ENCODE measurements around the gene CACNG8.

CACNG8 gene

GRCh38 chr19:53989600-53990533 is 27.1 kb downstream of the CACNG8 start:
- DNase-seq (ENCODE audit: low read depth): no peak
- H3K4me3 ChIP-seq (ENCODE audit: low read depth, low read length): no peak overlapping the region

GRCh38 chr19:53991224-53992113 is 28.7 kb downstream of the CACNG8 start, which contains the start of gene CACNG6:
CACNG6 (plus strand) TSS chr19:53991637; CDS start chr19:53992878, 1,241 bp downstream.
- H3K4me3 ChIP-seq (ENCODE audit: low read depth, low read length): peak within 1 kb of the TSS; percentile 33
- no peak for DNase-seq (ENCODE audit: low read depth)

- DNase-seq (ENCODE audit: low read depth): no peak
- no peak overlapping the region for H3K4me3 ChIP-seq (ENCODE audit: low read depth, low read length)
These were observed 29.5 kb downstream of the CACNG8 start for GRCh38 chr19:53992211-53992610.

- no peak overlapping the region for H3K4me3 ChIP-seq (ENCODE audit: low read depth, low read length)
- no peak for DNase-seq (ENCODE audit: low read depth)
These were observed 30.1 kb downstream of the CACNG8 start for GRCh38 chr19:53992815-53993214.

GRCh38 chr19:53993448-53993847 is 30.7 kb downstream of the CACNG8 start:
- no peak overlapping the region for H3K4me3 ChIP-seq (ENCODE audit: low read depth, low read length)

GRCh38 chr19:53994811-53995210 is 32.1 kb downstream of the CACNG8 start:
- no peak overlapping the region for H3K4me3 ChIP-seq (ENCODE audit: low read depth, low read length)
- DNase-seq (ENCODE audit: low read depth): no peak

More at GRCh38 chr19:53993448-53993847, 30.7 kb downstream of the CACNG8 start:
- no peak for DNase-seq (ENCODE audit: low read depth)

GRCh38 chr19:53998223-53998622 is 35.5 kb downstream of the CACNG8 start:
- DNase-seq (ENCODE audit: low read depth): no peak
- no peak overlapping the region for H3K4me3 ChIP-seq (ENCODE audit: low read depth, low read length)

GRCh38 chr19:53999694-54000093 is 37.0 kb downstream of the CACNG8 start:
- DNase-seq (ENCODE audit: low read depth): no peak
- no peak overlapping the region for H3K4me3 ChIP-seq (ENCODE audit: low read depth, low read length)

- H3K4me3 ChIP-seq (ENCODE audit: low read depth, low read length): no peak overlapping the region
- no peak for DNase-seq (ENCODE audit: low read depth)
These were observed 38.8 kb downstream of the CACNG8 start for GRCh38 chr19:54001496-54001895.

- no peak for DNase-seq (ENCODE audit: low read depth)
- H3K4me3 ChIP-seq (ENCODE audit: low read depth, low read length): no peak overlapping the region
These were observed 40.0 kb downstream of the CACNG8 start for GRCh38 chr19:54002495-54003315.

- DNase-seq (ENCODE audit: low read depth): no peak
- H3K4me3 ChIP-seq (ENCODE audit: low read depth, low read length): no peak overlapping the region
These were observed 46.7 kb downstream of the CACNG8 start for GRCh38 chr19:54009440-54009839.

GRCh38 chr19:54010474-54010873 is 47.7 kb downstream of the CACNG8 start:
- no peak for DNase-seq (ENCODE audit: low read depth)
- H3K4me3 ChIP-seq (ENCODE audit: low read depth, low read length): no peak overlapping the region

- no peak overlapping the region for H3K4me3 ChIP-seq (ENCODE audit: low read depth, low read length)
- no peak for DNase-seq (ENCODE audit: low read depth)
These were observed 48.9 kb downstream of the CACNG8 start for GRCh38 chr19:54011507-54012211.

- DNase-seq (ENCODE audit: low read depth): no peak
- no peak overlapping the region for H3K4me3 ChIP-seq (ENCODE audit: low read depth, low read length)
These were observed 51.1 kb downstream of the CACNG8 start for GRCh38 chr19:54013866-54014265.

- no peak overlapping the region for H3K4me3 ChIP-seq (ENCODE audit: low read depth, low read length)
- DNase-seq (ENCODE audit: low read depth): no peak
These were observed 52.3 kb downstream of the CACNG8 start for GRCh38 chr19:54014920-54015560.

GRCh38 chr19:54017261-54017660 is 54.5 kb downstream of the CACNG8 start:
- no peak for DNase-seq (ENCODE audit: low read depth)
- no peak overlapping the region for H3K4me3 ChIP-seq (ENCODE audit: low read depth, low read length)

GRCh38 chr19:54021363-54021762 is 58.6 kb downstream of the CACNG8 start:
- no peak overlapping the region for H3K4me3 ChIP-seq (ENCODE audit: low read depth, low read length)

GRCh38 chr19:54021932-54022331 is 59.2 kb downstream of the CACNG8 start:
- DNase-seq (ENCODE audit: low read depth): no peak
- H3K4me3 ChIP-seq (ENCODE audit: low read depth, low read length): no peak overlapping the region

More at GRCh38 chr19:54021363-54021762, 58.6 kb downstream of the CACNG8 start:
- DNase-seq (ENCODE audit: low read depth): no peak

Data from skeletal muscle cell (primary cell).